Uterus (tissue), 4 donors: ENCODE data around the gene SMIM13. TPM values are rescaled to one million over a fixed set of nuclear protein-coding genes. Genes with fewer than 3 reads are reported as not detected.

ENCODE experiments used
- DNase-seq, 2 donors: peaks; one replicate each; pipeline ENCODE4 v3.0.0-alpha.2; 2019 to 2020
- H3K27ac ChIP-seq, 2 donors: fragments of 200-600 bp; sonication (generic); 1 replicate in 1 of 2; 2 replicates in 1 of 2; pipeline ENCODE4 v1.5.1; 2016 to 2018
- H3K27me3 ChIP-seq, 2 donors: fragments of 200-600 bp; sonication (generic); one replicate each; pipeline ENCODE4 v1.5.1; 2018 to 2019; ENCODE audit warnings: control low read depth in 1 of 2
- H3K36me3 ChIP-seq, 2 donors: fragments of 200-600 bp; sonication (generic); one replicate each; pipeline ENCODE4 v1.5.1; 2019; ENCODE audit warnings: control low read depth in 1 of 2
- H3K4me1 ChIP-seq, 2 donors: fragments of 200-600 bp; sonication (generic); one replicate each; pipeline ENCODE4 v1.5.1; 2018 to 2019; ENCODE audit warnings: control low read depth in 1 of 2
- H3K4me3 ChIP-seq, 2 donors: fragments of 200-600 bp; sonication (generic); 1 replicate in 1 of 2; 2 replicates in 1 of 2; pipeline ENCODE4 v1.5.1; 2018 to 2019; ENCODE audit warnings: mild to moderate bottlenecking in 1 of 2
- H3K9me3 ChIP-seq, 2 donors: fragments of 200-600 bp; sonication (generic); one replicate each; pipeline ENCODE4 v1.5.1; 2019; ENCODE audit warnings: control low read depth in 1 of 2
- CTCF ChIP-seq, 4 experiments: fragments of 200-600 bp in 2 of 4; fragments of 450-650 bp in 2 of 4; sonication (generic) in 2 of 4; IDR thresholded peaks; one replicate each; pipeline ENCODE4 v1.5.1; 2016 to 2019; ENCODE audit warnings: antibody characterized with exemption in 4 of 4, mild to moderate bottlenecking in 2 of 4, moderate library complexity in 1 of 4
- POLR2A ChIP-seq, 2 donors: fragments of 450-650 bp; IDR thresholded peaks; one replicate each; pipeline ENCODE4 v1.6.1; 2016; ENCODE audit warnings: antibody characterized with exemption in 2 of 2, mild to moderate bottlenecking in 1 of 2, moderate library complexity in 1 of 2
- intact Hi-C: fragments of 100-400 bp; cut with DNase I; formaldehyde crosslinking; loops from one replicate; pipeline ENCODE4 v1.15.1; 2023; ENCODE audit warnings: low total_unique reads
- small RNA-seq: library from RNA; depleted of rRNA; stranded (forward); fragments of <200 nt; gene quantifications from one replicate; pipeline ENCODE3, GENCODE V24; 2016
- total RNA-seq, 4 donors: library from RNA; depleted of rRNA in 3 of 4; stranded (reverse); fragments of >200 nt in 3 of 4; gene quantifications; one replicate each; pipeline versions ENCODE4 v1.1.0 to v1.2.4, GENCODE V29; 2014 to 2023
- donor health status: DM: yes; HTN: yes; CAD: no.

The SMIM13 gene
- total RNA-seq, 4 donors from 2014 or later = 4.4 to 25.2 (median 11.4) TPM

- no peak for DNase-seq
- no peaks in the 10 kb centered on the region for H3K36me3 ChIP-seq
- no peak overlapping the region for H3K27ac ChIP-seq
- intact Hi-C loops = no loop called here
- H3K9me3 ChIP-seq = no peaks in the 10 kb centered on the region
- TF ChIP-seq CTCF (IDR thresholded peaks at IDR 0.05) (no peak), POLR2A (IDR thresholded peaks at IDR 0.05) (no peak)
- no peaks in the 10 kb centered on the region for H3K27me3 ChIP-seq
- H3K4me1 ChIP-seq = no peaks in the 10 kb centered on the region
- no peak overlapping the region for H3K4me3 ChIP-seq
These were observed 90.2 kb downstream of the SMIM13 start for GRCh38 chr6:11183761-11184362.

- no peaks in the 10 kb centered on the region for H3K36me3 ChIP-seq
- no peaks in the 10 kb centered on the region for H3K27me3 ChIP-seq
- no peaks in the 10 kb centered on the region for H3K4me1 ChIP-seq
- intact Hi-C loops = no loop called here
- TF ChIP-seq POLR2A (IDR thresholded peaks at IDR 0.05) = no peak
- TF ChIP-seq CTCF (IDR thresholded peaks at IDR 0.05) = no peak
- H3K4me3 ChIP-seq = no peak overlapping the region
- DNase-seq = no peak
- H3K27ac ChIP-seq = no peak overlapping the region
- H3K9me3 ChIP-seq = no peaks in the 10 kb centered on the region
These were observed 91.7 kb downstream of the SMIM13 start for GRCh38 chr6:11185204-11185842.

- Histone ChIP-seq H3K4me1 (no peaks in the 10 kb centered on the region), H3K36me3 (no peaks in the 10 kb centered on the region), H3K27me3 (no peaks in the 10 kb centered on the region), H3K27ac (no peak overlapping the region), H3K4me3 (no peak overlapping the region), H3K9me3 (no peaks in the 10 kb centered on the region)
- no peak for TF ChIP-seq CTCF (IDR thresholded peaks at IDR 0.05)
- TF ChIP-seq POLR2A (IDR thresholded peaks at IDR 0.05) = no peak
- intact Hi-C loops = no loop called here
- no peak for DNase-seq
These were observed 93.7 kb downstream of the SMIM13 start for GRCh38 chr6:11187301-11187700.

Small RNA genes within 50 kb of the gene (small RNA-seq; reads per million reads assigned to genes)
- not detected for gene AL136139.1

Other genes starting within 250 kb of the SMIM13 start
- gene GCM2, start 211.8 kb upstream of the SMIM13 start, total RNA-seq = not detected
- gene SYCP2L, start 206.8 kb upstream of the SMIM13 start, total RNA-seq = 1 to 10 TPM in 2 of 4 donors, under 1 TPM in 1, not detected in 1; under 0.01 to 4.9 (median 3.5) TPM
- 1 to 10 TPM in 1 of 4 donors, under 1 TPM in 1, not detected in 2; 0.09 to 3.5 TPM for gene ELOVL2, start 49.5 kb upstream of the SMIM13 start, total RNA-seq
- gene ERVFRD-1, start 17.9 kb downstream of the SMIM13 start, total RNA-seq = under 1 TPM in 2 of 4 donors, not detected in 2; 0.14 to 0.21 TPM
- 10 to 100 TPM; 36.2 to 99.1 (median 70.2) TPM for gene NEDD9, start 138.8 kb downstream of the SMIM13 start, total RNA-seq